ENCODE results near the gene IRAK2.

IRAK2 gene

GRCh38 chr3:10281951-10282350 lies 117.2 kb downstream of the IRAK2 start:
- no peaks in the 10 kb centered on the region for H3K9me3 ChIP-seq (ENCODE audit: insufficient read depth, low read depth, low read length)
- H3F3A ChIP-seq (ENCODE audit: low read depth): no peaks in the 10 kb centered on the region
- H3K9ac ChIP-seq (ENCODE audit: low read depth, low read length, poor library complexity, severe bottlenecking): no peak overlapping the region
- no peak overlapping the region for H2AFZ ChIP-seq (ENCODE audit: low read length)
- peaks cover 4% of the 10 kb centered on the region for H4K20me1 ChIP-seq (ENCODE audit: insufficient read depth, low read length, poor library complexity, severe bottlenecking)
- no peaks in the 10 kb centered on the region for H3K27me3 ChIP-seq (ENCODE audit: insufficient read depth, low read length, poor library complexity, severe bottlenecking)
- H3K79me2 ChIP-seq (ENCODE audit: insufficient read depth, low read length): peaks cover 10% of the 10 kb centered on the region; the same call in 1 of the 2 replicates
- no peak for TF ChIP-seq CTCF (conservative IDR thresholded peaks at IDR 0.05; ENCODE audit: low read length)
- TF ChIP-seq EZH2phosphoT487 (IDR thresholded peaks at IDR 0.05; ENCODE audit: borderline replicate concordance): no peak
- no peak overlapping the region for H3K4me3 ChIP-seq (ENCODE audit: low read length, poor library complexity, severe bottlenecking)
- H3K4me1 ChIP-seq (ENCODE audit: insufficient read depth, low read length, poor library complexity, severe bottlenecking): no peaks in the 10 kb centered on the region
- H3K36me3 ChIP-seq (ENCODE audit: insufficient read depth, low read length): peaks cover 77% of the 10 kb centered on the region
- no peak overlapping the region for H3K4me2 ChIP-seq (ENCODE audit: low read depth, low read length, poor library complexity, severe bottlenecking)
- no peaks in the 10 kb centered on the region for H3K9me2 ChIP-seq (replicated peaks; ENCODE audit: low read depth, low read length)

GRCh38 chr3:10283638-10284037 lies 118.9 kb downstream of the IRAK2 start:
- TF ChIP-seq CTCF (conservative IDR thresholded peaks at IDR 0.05; ENCODE audit: low read length): no peak
- TF ChIP-seq EZH2phosphoT487 (IDR thresholded peaks at IDR 0.05; ENCODE audit: borderline replicate concordance): no peak
- no peaks in the 10 kb centered on the region for H3K4me1 ChIP-seq (ENCODE audit: insufficient read depth, low read length, poor library complexity, severe bottlenecking)
- no peaks in the 10 kb centered on the region for H3K79me2 ChIP-seq (ENCODE audit: insufficient read depth, low read length)
- no peak overlapping the region for H3K9ac ChIP-seq (ENCODE audit: low read depth, low read length, poor library complexity, severe bottlenecking)
- no peak overlapping the region for H3K4me2 ChIP-seq (ENCODE audit: low read depth, low read length, poor library complexity, severe bottlenecking)
- no peaks in the 10 kb centered on the region for H3K9me3 ChIP-seq (ENCODE audit: insufficient read depth, low read depth, low read length)
- no peaks in the 10 kb centered on the region for H3F3A ChIP-seq (ENCODE audit: low read depth)
- no peaks in the 10 kb centered on the region for H4K20me1 ChIP-seq (ENCODE audit: insufficient read depth, low read length, poor library complexity, severe bottlenecking)
- H3K27me3 ChIP-seq (ENCODE audit: insufficient read depth, low read length, poor library complexity, severe bottlenecking): no peaks in the 10 kb centered on the region
- no peak overlapping the region for H2AFZ ChIP-seq (ENCODE audit: low read length)
- H3K4me3 ChIP-seq (ENCODE audit: low read length, poor library complexity, severe bottlenecking): no peak overlapping the region
- no peaks in the 10 kb centered on the region for H3K9me2 ChIP-seq (replicated peaks; ENCODE audit: low read depth, low read length)
- H3K36me3 ChIP-seq (ENCODE audit: insufficient read depth, low read length): peaks cover 73% of the 10 kb centered on the region

- Histone ChIP-seq H3F3A (ENCODE audit: low read depth) (no peaks in the 10 kb centered on the region), H3K9me3 (ENCODE audit: insufficient read depth, low read depth, low read length) (no peaks in the 10 kb centered on the region), H3K27me3 (ENCODE audit: insufficient read depth, low read length, poor library complexity, severe bottlenecking) (no peaks in the 10 kb centered on the region), H2AFZ (ENCODE audit: low read length) (no peak overlapping the region), H4K20me1 (ENCODE audit: insufficient read depth, low read length, poor library complexity, severe bottlenecking) (no peaks in the 10 kb centered on the region), H3K9ac (ENCODE audit: low read depth, low read length, poor library complexity, severe bottlenecking) (no peak overlapping the region), H3K4me3 (ENCODE audit: low read length, poor library complexity, severe bottlenecking) (no peak overlapping the region), H3K9me2 (replicated peaks; ENCODE audit: low read depth, low read length) (no peaks in the 10 kb centered on the region), H3K4me2 (ENCODE audit: low read depth, low read length, poor library complexity, severe bottlenecking) (no peak overlapping the region), H3K36me3 (ENCODE audit: insufficient read depth, low read length) (peaks cover 70% of the 10 kb centered on the region), H3K79me2 (ENCODE audit: insufficient read depth, low read length) (no peaks in the 10 kb centered on the region), H3K4me1 (ENCODE audit: insufficient read depth, low read length, poor library complexity, severe bottlenecking) (no peaks in the 10 kb centered on the region)
- TF ChIP-seq EZH2phosphoT487 (IDR thresholded peaks at IDR 0.05; ENCODE audit: borderline replicate concordance) (no peak), CTCF (conservative IDR thresholded peaks at IDR 0.05; ENCODE audit: low read length) (no peak)
Observed at GRCh38 chr3:10284496-10284895, 119.8 kb downstream of the IRAK2 start.
